WERI-Rb-1 (cell line): ENCODE data around the gene HOXC12.

Experiments used
- DNase-seq: peaks from one replicate; pipeline ENCODE4 v3.0.0-alpha.2; 2020
- H3K27ac ChIP-seq: fragments of 250-450 bp; sonication (Bioruptor Pico); 2 replicates; pipeline ENCODE4 v1.5.1; 2020; ENCODE audit warnings: mild to moderate bottlenecking, moderate library complexity
- H3K27me3 ChIP-seq: fragments of 250-450 bp; sonication (Bioruptor Pico); 2 replicates; pipeline ENCODE4 v1.5.1; 2021; ENCODE audit warnings: mild to moderate bottlenecking, low read depth, moderate library complexity; ENCODE audit not compliant: insufficient read depth, severe bottlenecking
- H3K36me3 ChIP-seq: fragments of 250-450 bp; sonication (Bioruptor Pico); 2 replicates; pipeline ENCODE4 v1.5.1; 2020; ENCODE audit warnings: mild to moderate bottlenecking, moderate library complexity
- H3K4me3 ChIP-seq: 2 replicates; pipeline ENCODE4 v1.5.1; 2011; ENCODE audit warnings: low read depth, mild to moderate bottlenecking, control low read depth, low read length
- H3K9me3 ChIP-seq: fragments of 250-450 bp; sonication (Bioruptor Pico); 2 replicates; pipeline ENCODE4 v1.5.1; 2021; ENCODE audit warnings: mild to moderate bottlenecking, moderate library complexity; ENCODE audit not compliant: severe bottlenecking
- TF ChIP-seq, protein P1 (sequence below): IDR thresholded peaks from 2 replicates; pipeline ENCODE4 v1.5.1; 2011; ENCODE audit warnings: low read depth, mild to moderate bottlenecking, control low read depth, inconsistent platforms, low read length

Gene HOXC12

DNA sequence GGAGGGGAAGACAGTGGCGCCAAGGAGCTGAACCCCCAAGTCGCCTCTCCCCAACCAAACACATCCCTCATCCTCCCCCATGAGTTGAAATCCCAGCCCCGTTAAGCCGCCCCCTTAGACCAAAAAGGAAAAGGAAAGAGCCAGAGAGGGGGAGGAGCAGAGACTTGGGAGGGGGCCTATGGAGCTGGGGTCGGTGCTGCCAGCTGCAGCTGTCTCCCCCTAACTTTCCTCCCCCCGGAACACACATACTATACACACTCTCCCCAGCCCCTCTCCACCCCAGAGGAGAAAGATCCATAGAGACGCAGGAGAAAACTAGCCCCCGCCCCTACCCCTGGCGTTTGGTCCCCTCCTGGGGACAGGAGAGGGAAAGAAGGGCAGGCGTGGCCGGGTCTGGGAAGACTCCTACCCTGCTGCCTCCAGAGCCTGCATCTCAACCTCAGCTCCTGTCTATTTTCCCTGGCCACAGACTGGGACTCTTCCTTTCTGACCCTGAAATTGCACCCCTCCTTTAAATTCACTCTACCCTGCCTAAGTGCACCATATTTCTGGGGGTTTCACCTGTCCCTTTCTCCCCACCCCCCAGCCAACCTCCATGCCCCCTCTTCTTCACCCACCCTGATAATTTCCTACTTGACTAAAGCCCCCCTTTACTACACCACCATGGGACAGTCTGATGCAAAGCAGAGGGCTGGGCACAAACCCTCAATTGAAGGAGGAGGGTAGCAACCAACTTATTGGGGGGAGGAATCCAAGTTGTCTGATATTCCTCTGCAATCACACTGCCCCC is 43.6 kb downstream of the HOXC12 start:
- H3K27ac ChIP-seq, result peak overlapping the region; percentile 95
- peaks cover 4% of the 10 kb centered on the region for H3K36me3 ChIP-seq
- H3K9me3 ChIP-seq, result no peaks in the 10 kb centered on the region
- TF ChIP-seq, protein P1, sequence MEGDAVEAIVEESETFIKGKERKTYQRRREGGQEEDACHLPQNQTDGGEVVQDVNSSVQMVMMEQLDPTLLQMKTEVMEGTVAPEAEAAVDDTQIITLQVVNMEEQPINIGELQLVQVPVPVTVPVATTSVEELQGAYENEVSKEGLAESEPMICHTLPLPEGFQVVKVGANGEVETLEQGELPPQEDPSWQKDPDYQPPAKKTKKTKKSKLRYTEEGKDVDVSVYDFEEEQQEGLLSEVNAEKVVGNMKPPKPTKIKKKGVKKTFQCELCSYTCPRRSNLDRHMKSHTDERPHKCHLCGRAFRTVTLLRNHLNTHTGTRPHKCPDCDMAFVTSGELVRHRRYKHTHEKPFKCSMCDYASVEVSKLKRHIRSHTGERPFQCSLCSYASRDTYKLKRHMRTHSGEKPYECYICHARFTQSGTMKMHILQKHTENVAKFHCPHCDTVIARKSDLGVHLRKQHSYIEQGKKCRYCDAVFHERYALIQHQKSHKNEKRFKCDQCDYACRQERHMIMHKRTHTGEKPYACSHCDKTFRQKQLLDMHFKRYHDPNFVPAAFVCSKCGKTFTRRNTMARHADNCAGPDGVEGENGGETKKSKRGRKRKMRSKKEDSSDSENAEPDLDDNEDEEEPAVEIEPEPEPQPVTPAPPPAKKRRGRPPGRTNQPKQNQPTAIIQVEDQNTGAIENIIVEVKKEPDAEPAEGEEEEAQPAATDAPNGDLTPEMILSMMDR, result no peak
- H3K4me3 ChIP-seq, result peak overlapping the region; percentile 86
- no peaks in the 10 kb centered on the region for H3K27me3 ChIP-seq
- no peak for DNase-seq

DNA sequence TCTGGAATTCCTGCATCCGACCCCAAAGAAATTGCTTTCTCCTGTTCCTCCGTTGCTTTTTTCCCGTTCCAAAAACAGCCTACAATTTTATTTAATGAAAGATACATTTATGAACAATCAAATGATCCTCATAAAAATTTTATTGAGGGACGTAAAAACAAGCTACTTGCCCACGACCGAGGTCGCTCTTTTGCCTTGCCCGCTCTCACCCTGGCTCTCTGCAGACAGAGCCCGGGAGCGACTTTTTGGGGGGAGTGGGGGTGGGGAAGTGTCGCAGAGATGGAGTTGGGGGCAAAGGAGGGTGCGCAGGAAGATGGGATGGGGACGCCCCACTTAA is 44.2 kb downstream of the HOXC12 start:
- TF ChIP-seq, protein P1, result no peak
- peaks cover 4% of the 10 kb centered on the region for H3K36me3 ChIP-seq
- H3K27ac ChIP-seq, result peak overlapping the region; percentile 95
- peak overlapping the region; percentile 86 for H3K4me3 ChIP-seq
- no peak for DNase-seq
- no peaks in the 10 kb centered on the region for H3K9me3 ChIP-seq
- no peaks in the 10 kb centered on the region for H3K27me3 ChIP-seq

DNA sequence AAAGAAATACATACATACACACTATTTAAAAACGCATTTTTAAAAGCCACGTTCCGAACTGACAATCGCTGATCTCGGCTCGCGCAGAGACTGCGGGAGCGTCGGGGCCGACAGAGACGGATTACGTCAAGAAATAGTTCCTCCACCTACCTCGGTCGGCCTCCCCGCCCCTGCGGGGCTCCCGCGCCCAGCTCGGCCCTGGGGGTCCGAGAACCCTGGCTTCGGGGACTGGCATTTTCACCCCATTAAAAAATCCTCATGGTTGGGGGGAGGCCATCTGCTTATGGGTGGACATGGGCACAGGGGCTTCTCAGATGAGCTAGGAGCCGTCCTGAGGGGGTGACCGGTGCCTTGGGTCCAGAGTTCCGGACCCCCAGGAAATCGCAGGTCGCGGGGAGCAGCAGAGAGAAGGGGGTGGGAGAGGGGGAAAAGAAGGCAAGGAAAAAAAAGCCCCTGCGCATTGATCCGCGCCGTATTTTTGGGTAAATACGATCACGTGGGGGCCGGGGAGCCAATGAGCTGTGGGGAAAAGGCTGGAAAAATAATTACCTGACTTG is 44.9 kb downstream of the HOXC12 start:
- Histone ChIP-seq H3K4me3 (peak overlapping the region; percentile 86), H3K27ac (peak overlapping the region; percentile 95), H3K36me3 (peaks cover 4% of the 10 kb centered on the region), H3K27me3 (no peaks in the 10 kb centered on the region), H3K9me3 (no peaks in the 10 kb centered on the region)
- peak; percentile 82 for DNase-seq
- TF ChIP-seq, protein P1, result no peak

DNA sequence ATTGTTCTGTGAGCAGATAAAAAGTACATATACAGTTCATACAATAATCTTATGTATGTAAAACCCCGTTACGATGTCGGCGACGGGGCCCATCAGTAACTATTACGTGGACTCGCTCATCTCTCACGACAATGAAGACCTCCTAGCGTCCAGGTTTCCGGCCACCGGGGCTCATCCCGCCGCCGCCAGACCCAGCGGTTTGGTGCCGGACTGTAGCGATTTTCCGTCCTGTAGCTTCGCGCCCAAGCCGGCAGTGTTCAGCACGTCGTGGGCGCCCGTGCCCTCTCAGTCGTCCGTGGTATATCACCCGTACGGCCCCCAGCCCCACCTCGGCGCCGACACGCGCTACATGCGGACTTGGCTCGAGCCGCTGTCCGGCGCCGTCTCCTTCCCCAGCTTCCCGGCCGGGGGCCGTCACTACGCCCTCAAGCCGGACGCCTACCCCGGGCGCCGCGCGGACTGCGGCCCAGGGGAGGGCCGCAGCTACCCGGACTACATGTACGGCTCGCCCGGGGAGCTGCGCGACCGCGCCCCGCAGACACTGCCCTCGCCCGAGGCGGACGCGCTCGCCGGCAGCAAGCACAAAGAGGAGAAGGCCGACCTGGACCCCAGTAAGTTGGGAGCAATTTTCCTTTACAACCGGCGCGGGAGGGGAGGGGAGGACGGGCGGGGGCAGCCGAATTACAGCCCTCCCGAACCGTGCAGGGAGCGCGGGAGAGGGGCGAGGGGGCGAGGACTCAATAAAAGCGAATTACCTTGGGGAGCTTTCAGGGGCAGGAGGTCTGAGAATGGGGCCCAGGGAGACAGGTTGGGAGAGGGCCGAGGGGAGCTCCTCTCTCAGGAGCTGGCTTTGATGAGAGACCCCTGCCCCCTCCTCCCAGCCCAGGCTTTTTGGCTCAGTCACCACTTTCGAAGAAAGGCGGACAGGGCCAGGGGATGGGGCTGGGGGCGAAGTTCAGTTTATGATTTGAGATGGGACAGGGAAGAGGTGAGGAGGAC is 45.7 kb downstream of the HOXC12 start, which contains the start of gene HOXC9:
Gene HOXC9, plus strand, starts transcription at position 46 of the 999 bp plus-strand sequence. Its CDS starts 28 bp downstream, at position 74.
- Histone ChIP-seq H3K27ac (peak within 1 kb of the TSS; percentile 95), H3K9me3 (no peaks in the 10 kb centered on the region), H3K27me3 (no peaks in the 10 kb centered on the region), H3K36me3 (peaks cover 4% of the 10 kb centered on the region), H3K4me3 (peak within 1 kb of the TSS; percentile 86)
- TF ChIP-seq, protein P1, result no peak
- no peak for DNase-seq

DNA sequence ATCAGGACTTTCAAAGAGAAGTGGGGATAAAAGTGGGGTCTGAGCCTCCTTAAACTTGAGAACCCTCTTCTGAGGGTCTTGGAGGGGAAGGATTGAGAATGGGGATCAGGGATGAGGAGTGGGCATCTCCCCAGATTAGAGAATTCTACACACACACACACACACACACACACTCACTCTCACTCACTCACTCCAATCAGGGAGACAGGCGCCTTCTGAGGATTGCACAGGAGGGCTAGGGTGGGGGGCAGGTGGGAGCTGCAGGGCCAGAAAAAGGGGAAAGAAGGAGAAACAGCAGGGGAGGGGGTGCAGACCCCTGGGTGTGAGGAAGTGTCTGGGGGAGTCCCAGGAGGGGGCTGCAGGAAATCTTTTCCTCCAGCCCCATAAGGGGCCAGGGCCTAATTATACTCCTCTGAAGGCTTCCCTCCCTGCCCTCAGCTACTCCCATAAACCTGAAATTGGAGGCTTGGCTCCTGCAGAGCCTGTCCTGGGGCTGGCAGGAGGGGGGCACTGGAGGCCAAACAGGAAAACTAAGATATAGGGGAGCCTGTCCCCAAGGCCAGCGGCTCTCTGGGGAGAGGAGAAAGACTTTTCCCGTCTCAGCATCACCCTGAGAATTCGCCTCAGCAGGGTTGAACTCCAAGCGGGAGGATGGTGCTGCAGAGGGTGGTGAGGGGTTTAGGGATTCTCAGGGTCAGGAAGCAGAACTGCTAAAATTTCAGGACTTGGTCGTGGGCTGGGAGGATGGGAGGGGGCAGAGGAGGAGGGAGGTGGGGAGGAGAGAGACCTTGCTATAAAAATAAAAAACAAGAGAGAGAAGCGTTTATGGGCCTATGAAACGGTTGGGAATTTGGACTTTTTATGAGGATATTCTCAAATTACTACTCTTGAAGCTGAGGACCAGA is 46.8 kb downstream of the HOXC12 start:
- H3K27ac ChIP-seq, result no peak overlapping the region

More for the DNA sequence above, 46.8 kb downstream of the HOXC12 start:
- Histone ChIP-seq H3K27me3 (no peaks in the 10 kb centered on the region), H3K36me3 (peaks cover 4% of the 10 kb centered on the region), H3K9me3 (no peaks in the 10 kb centered on the region), H3K4me3 (peak overlapping the region; percentile 86)
- TF ChIP-seq, protein P1, result no peak
- no peak for DNase-seq
